CD4-positive, alpha-beta T cell (primary cell): ENCODE measurements around the gene GFI1B. TPM values are rescaled to one million over a fixed set of nuclear protein-coding genes. Genes with fewer than 3 reads are reported as not detected.

Experiments used
- ATAC-seq: fragments of 200-7000 bp; cut with Tn5 transposase; one replicate; pipeline ENCODE4 v1.10.0; 2022; ENCODE audit warnings: mild to moderate bottlenecking; ENCODE audit not compliant: poor library complexity
- CTCF ChIA-PET: fragments of 350-600 bp; sonication (Branson Sonifier 250); formaldehyde crosslinking; loops from one replicate; lab custom pipeline; 2021; ENCODE audit warnings: antibody characterized with exemption, inconsistent platforms; lab: Charles Lee
- POLR2A ChIA-PET: fragments of 350-600 bp; sonication (Branson Sonifier 250); formaldehyde crosslinking; loops from one replicate; lab custom pipeline; 2021; ENCODE audit warnings: antibody characterized with exemption, inconsistent platforms; lab: Charles Lee
- DNase-seq, 14 experiments: peaks; one replicate each; pipeline ENCODE4 v3.0.0-alpha.2; 2013 to 2020; ENCODE audit warnings: mixed read lengths in 2 of 14
- H3K27ac ChIP-seq, 2 donors: one replicate each; pipeline versions ENCODE4 v1.5.1 to v1.7.0; 2013; ENCODE audit warnings: low read length in 2 of 2, low read depth in 1 of 2, mild to moderate bottlenecking in 1 of 2
- H3K27me3 ChIP-seq, 2 experiments: 1 replicate in 1 of 2; 2 replicates in 1 of 2; pipeline versions ENCODE4 v1.6.1 to v1.7.0; 2013; ENCODE audit warnings: low read length in 2 of 2, control low read depth in 1 of 2, mild to moderate bottlenecking in 1 of 2, moderate library complexity in 1 of 2; ENCODE audit not compliant: insufficient read depth in 2 of 2, control insufficient read depth in 1 of 2
- H3K36me3 ChIP-seq: one replicate; pipeline ENCODE4 v1.6.1; 2013; ENCODE audit warnings: low read length, control low read depth; ENCODE audit not compliant: insufficient read depth
- H3K4me1 ChIP-seq: one replicate; pipeline ENCODE4 v1.6.1; 2013; ENCODE audit warnings: low read length, control low read depth; ENCODE audit not compliant: insufficient read depth
- H3K4me3 ChIP-seq: one replicate; pipeline ENCODE4 v1.5.1; 2013; ENCODE audit warnings: mild to moderate bottlenecking, low read length, moderate library complexity
- H3K9me3 ChIP-seq, 2 experiments: 1 replicate in 1 of 2; 2 replicates in 1 of 2; pipeline versions ENCODE4 v1.6.1 to v1.7.0; 2013; ENCODE audit warnings: low read length in 2 of 2, mild to moderate bottlenecking in 2 of 2, control low read depth in 1 of 2, moderate library complexity in 1 of 2; ENCODE audit not compliant: control insufficient read depth in 1 of 2, insufficient read depth in 1 of 2
- H3K27ac Mint-ChIP-seq: one replicate; pipeline ENCODE4 v1.8.0; 2020; ENCODE audit warnings: mixed read lengths
- H3K27me3 Mint-ChIP-seq: one replicate; pipeline ENCODE4 v1.8.0; 2021; ENCODE audit warnings: mixed read lengths
- H3K36me3 Mint-ChIP-seq: one replicate; pipeline ENCODE4 v1.8.0; 2021; ENCODE audit warnings: low read depth, mixed read lengths
- H3K4me1 Mint-ChIP-seq: one replicate; pipeline ENCODE4 v1.8.0; 2021; ENCODE audit warnings: low read depth, mixed read lengths
- H3K4me3 Mint-ChIP-seq: one replicate; pipeline ENCODE4 v1.8.0; 2020; ENCODE audit warnings: mild to moderate bottlenecking, mixed read lengths
- H3K9me3 Mint-ChIP-seq: one replicate; pipeline ENCODE4 v1.8.0; 2020; ENCODE audit warnings: mixed read lengths
- CTCF ChIP-seq: fragments of 200-600 bp; IDR thresholded peaks from one replicate; pipeline ENCODE4 v1.8.0; 2022; ENCODE audit warnings: antibody characterized with exemption, mild to moderate bottlenecking
- intact Hi-C, 2 experiments: fragments of 100-400 bp; cut with DNase I in 1 of 2; cut with micrococcal nuclease in 1 of 2; formaldehyde crosslinking; loops; one replicate each; pipeline versions ENCODE4 v1.15.1 to v1.9.0; 2023 to 2025; cut with DNase I, micrococcal nuclease
- total RNA-seq, 174 experiments: library from RNA in 2 of 174; stranded (reverse) in 2 of 174; gene quantifications; one replicate each; pipeline ENCODE4 v1.2.3 and lab custom pipeline; 2021 to 2026

The GFI1B gene
- total RNA-seq, 2 experiments from 2014 or later, result 0.58 TPM; not detected in 1

GRCh38 chr9:132991351-132992300, 13.1 kb downstream of the GFI1B start:
- Mint-ChIP-seq H3K27ac (no peak overlapping the region), H3K27me3 (peaks cover 57% of the 10 kb centered on the region), H3K9me3 (no peaks in the 10 kb centered on the region), H3K4me1 (no peaks in the 10 kb centered on the region), H3K4me3 (no peak overlapping the region), H3K36me3 (no peaks in the 10 kb centered on the region)
- ATAC-seq (no peak), DNase-seq (no peak)
- no peak for TF ChIP-seq CTCF
- H3K4me3 ChIP-seq, result no peak overlapping the region
- H3K27me3 ChIP-seq, result peaks cover 18 to 23% of the 10 kb centered on the region in 2 experiments
- ChIA-PET POLR2A (no interaction called here), CTCF (no interaction called here)
- intact Hi-C loops, result no loop called here
- no peaks in the 10 kb centered on the region for H3K36me3 ChIP-seq
- H3K4me1 ChIP-seq, result peaks cover 7% of the 10 kb centered on the region
- H3K9me3 ChIP-seq, result peaks cover 0 to 12% of the 10 kb centered on the region in 2 experiments
- H3K27ac ChIP-seq, result no peak overlapping the region

- H3K27ac ChIP-seq, result no peak overlapping the region
- peaks cover 7% of the 10 kb centered on the region for H3K4me1 ChIP-seq
These were observed 15.0 kb downstream of the GFI1B start for GRCh38 chr9:132993511-132993939.

More at GRCh38 chr9:132993511-132993939, 15.0 kb downstream of the GFI1B start:
- ChIA-PET POLR2A (no interaction called here), CTCF (no interaction called here)
- ATAC-seq (no peak), DNase-seq (no peak)
- no peak for TF ChIP-seq CTCF
- Histone ChIP-seq H3K36me3 (no peaks in the 10 kb centered on the region), H3K4me3 (no peak overlapping the region), H3K9me3 (peaks cover 0 to 7% of the 10 kb centered on the region in 2 experiments), H3K27me3 (peaks cover 18 to 19% of the 10 kb centered on the region in 2 experiments)
- peaks cover 48% of the 10 kb centered on the region for H3K27me3 Mint-ChIP-seq
- no peaks in the 10 kb centered on the region for H3K36me3 Mint-ChIP-seq
- H3K4me1 Mint-ChIP-seq, result no peaks in the 10 kb centered on the region
- H3K27ac Mint-ChIP-seq, result no peak overlapping the region
- intact Hi-C loops, result no loop called here
- H3K4me3 Mint-ChIP-seq, result no peak overlapping the region
- no peaks in the 10 kb centered on the region for H3K9me3 Mint-ChIP-seq
